B cell (primary cell): ENCODE data around the gene PLEKHN1.

Experiments used
- CTCF ChIP-seq: fragments of 200-600 bp; IDR thresholded peaks from one replicate; pipeline ENCODE4 v1.8.0; 2022; ENCODE audit warnings: antibody characterized with exemption, mild to moderate bottlenecking
- EZH2 ChIP-seq: IDR thresholded peaks from 2 replicates; pipeline ENCODE4 v1.6.1; 2012; ENCODE audit warnings: borderline replicate concordance, low read depth, mild to moderate bottlenecking, moderate library complexity, low read length; ENCODE audit not compliant: insufficient read depth, poor library complexity, severe bottlenecking

- no peak for TF ChIP-seq CTCF
- TF ChIP-seq EZH2 = no peak
Observed at GRCh38 chr1:975365-975764, 9.1 kb downstream of the PLEKHN1 start.
